Endothelial cell (in vitro differentiated cells): Measurements from ENCODE around the gene ZFYVE9. TPM values are rescaled to one million over a fixed set of nuclear protein-coding genes. Genes with fewer than 3 reads are reported as not detected.

Experiments
- DNase-seq: peaks from one replicate; pipeline ENCODE4 v3.0.0; 2021; ENCODE audit warnings: low spot score
- H3K27ac Mint-ChIP-seq: one replicate; pipeline ENCODE4 v1.8.0; 2021; ENCODE audit warnings: mixed read lengths, inconsistent platforms; ENCODE audit not compliant: unreplicated experiment
- H3K27me3 Mint-ChIP-seq: one replicate; pipeline ENCODE4 v1.8.0; 2021; ENCODE audit warnings: mild to moderate bottlenecking, moderate library complexity, mixed read lengths, inconsistent platforms; ENCODE audit not compliant: unreplicated experiment
- H3K36me3 Mint-ChIP-seq: one replicate; pipeline ENCODE4 v1.8.0; 2021; ENCODE audit warnings: mild to moderate bottlenecking, low read depth, mixed read lengths, inconsistent platforms; ENCODE audit not compliant: unreplicated experiment
- H3K4me1 Mint-ChIP-seq: one replicate; pipeline ENCODE4 v1.8.0; 2021; ENCODE audit warnings: mild to moderate bottlenecking, mixed read lengths, inconsistent platforms; ENCODE audit not compliant: unreplicated experiment
- H3K4me3 Mint-ChIP-seq: one replicate; pipeline ENCODE4 v1.8.0; 2021; ENCODE audit warnings: mild to moderate bottlenecking, mixed read lengths, inconsistent platforms; ENCODE audit not compliant: unreplicated experiment
- H3K9me3 Mint-ChIP-seq: one replicate; pipeline ENCODE4 v1.8.0; 2021; ENCODE audit warnings: mixed read lengths, inconsistent platforms; ENCODE audit not compliant: unreplicated experiment
- total RNA-seq: library from RNA; stranded (reverse); fragmentation: NEBNext Ultra II Directional; extraction: Animal tissue kit (Norgen Biotek cat#: 25700); gene quantifications from one replicate; pipeline ENCODE4 v1.2.1, GENCODE V29; 2021; ENCODE audit not compliant: unreplicated experiment
- TF ChIP-seq, protein P1 (sequence below): fragments of 200-600 bp; sonication (generic); IDR thresholded peaks from one replicate; pipeline ENCODE4 v1.5.0; 2021; ENCODE audit warnings: antibody characterized with exemption; ENCODE audit not compliant: unreplicated experiment

ZFYVE9 gene
- total RNA-seq, 1 donor from 2014 or later, result 19.5 TPM

DNA sequence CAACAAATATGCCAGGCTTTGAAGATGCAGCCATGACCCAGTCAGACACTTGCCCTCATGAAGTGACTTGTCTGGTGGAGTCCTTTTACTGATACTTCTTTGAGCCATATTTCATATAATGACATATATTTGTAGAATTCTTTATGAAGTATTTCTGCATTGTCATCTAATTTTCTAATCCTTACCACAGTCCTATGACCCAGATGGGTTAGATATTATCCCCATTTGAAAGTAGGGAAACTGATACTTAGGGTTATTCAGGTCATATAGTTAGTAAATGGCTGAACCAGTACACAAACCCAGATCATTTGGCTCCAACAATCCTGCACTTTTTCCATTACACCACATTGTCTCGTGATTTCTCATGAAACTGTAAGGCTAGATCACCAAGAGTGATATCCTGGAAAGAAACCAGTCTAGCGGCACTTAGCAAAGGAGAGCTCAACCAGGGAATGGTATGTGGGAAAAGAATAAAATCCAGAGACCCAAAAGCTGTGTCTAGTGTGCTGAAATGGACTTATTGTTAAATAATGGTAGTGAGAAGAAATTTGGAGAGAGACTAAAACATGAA is 49.6 kb downstream of the ZFYVE9 start:
- TF ChIP-seq, protein P1, sequence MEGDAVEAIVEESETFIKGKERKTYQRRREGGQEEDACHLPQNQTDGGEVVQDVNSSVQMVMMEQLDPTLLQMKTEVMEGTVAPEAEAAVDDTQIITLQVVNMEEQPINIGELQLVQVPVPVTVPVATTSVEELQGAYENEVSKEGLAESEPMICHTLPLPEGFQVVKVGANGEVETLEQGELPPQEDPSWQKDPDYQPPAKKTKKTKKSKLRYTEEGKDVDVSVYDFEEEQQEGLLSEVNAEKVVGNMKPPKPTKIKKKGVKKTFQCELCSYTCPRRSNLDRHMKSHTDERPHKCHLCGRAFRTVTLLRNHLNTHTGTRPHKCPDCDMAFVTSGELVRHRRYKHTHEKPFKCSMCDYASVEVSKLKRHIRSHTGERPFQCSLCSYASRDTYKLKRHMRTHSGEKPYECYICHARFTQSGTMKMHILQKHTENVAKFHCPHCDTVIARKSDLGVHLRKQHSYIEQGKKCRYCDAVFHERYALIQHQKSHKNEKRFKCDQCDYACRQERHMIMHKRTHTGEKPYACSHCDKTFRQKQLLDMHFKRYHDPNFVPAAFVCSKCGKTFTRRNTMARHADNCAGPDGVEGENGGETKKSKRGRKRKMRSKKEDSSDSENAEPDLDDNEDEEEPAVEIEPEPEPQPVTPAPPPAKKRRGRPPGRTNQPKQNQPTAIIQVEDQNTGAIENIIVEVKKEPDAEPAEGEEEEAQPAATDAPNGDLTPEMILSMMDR, result no peak
- Mint-ChIP-seq H3K27me3 (no peaks in the 10 kb centered on the region), H3K36me3 (no peaks in the 10 kb centered on the region), H3K4me1 (peaks cover 10% of the 10 kb centered on the region), H3K27ac (no peak overlapping the region), H3K4me3 (no peak overlapping the region), H3K9me3 (no peaks in the 10 kb centered on the region)
- no peak for DNase-seq

DNA sequence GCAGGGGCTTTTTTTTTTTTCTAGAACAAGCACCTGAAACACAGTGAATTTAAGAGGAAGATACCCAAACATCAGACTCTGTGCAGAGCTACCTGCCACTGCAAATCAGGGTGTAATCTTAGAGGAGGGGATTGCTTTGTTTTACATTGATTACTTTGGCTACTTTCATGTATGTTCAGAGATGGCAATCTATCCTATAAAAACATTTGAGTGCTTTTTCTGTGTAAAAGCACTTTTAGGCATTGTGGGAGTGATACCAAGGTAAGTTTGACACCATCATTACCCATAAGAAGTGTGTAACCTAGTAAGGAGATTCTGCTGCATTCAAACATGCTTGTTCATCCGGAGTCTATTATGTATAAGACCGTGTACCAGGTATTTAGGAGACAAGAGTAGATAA is 50.1 kb downstream of the ZFYVE9 start:
- H3K9me3 Mint-ChIP-seq, result no peaks in the 10 kb centered on the region
- TF ChIP-seq, protein P1, result no peak

DNA sequence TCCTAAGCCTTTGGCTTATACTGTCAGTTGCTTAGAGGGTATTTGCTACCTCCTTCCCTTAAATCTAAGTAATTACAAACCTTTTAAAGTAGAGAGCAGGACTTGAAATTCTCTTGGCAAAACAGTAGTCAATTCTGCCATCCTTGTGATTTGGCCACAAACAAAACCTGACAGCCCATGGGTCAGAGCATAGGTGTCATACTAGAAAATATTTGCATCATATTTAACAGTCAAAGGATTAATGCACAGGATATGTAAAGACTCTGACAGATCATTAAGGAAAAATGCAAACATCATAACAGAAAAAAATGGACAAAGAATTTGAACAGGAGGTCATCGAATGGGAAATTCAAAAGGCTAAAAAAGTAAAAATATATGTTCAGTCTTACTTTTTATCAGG is 50.5 kb downstream of the ZFYVE9 start:
- H3K36me3 Mint-ChIP-seq, result no peaks in the 10 kb centered on the region
- no peak overlapping the region for H3K4me3 Mint-ChIP-seq
- H3K9me3 Mint-ChIP-seq, result no peaks in the 10 kb centered on the region
- TF ChIP-seq, protein P1, result no peak
- H3K27me3 Mint-ChIP-seq, result no peaks in the 10 kb centered on the region
- peaks cover 10% of the 10 kb centered on the region for H3K4me1 Mint-ChIP-seq
- no peak overlapping the region for H3K27ac Mint-ChIP-seq
- DNase-seq, result no peak

More for the DNA sequence above, 50.1 kb downstream of the ZFYVE9 start:
- no peaks in the 10 kb centered on the region for H3K36me3 Mint-ChIP-seq
- H3K4me3 Mint-ChIP-seq, result no peak overlapping the region
- peaks cover 10% of the 10 kb centered on the region for H3K4me1 Mint-ChIP-seq
- H3K27me3 Mint-ChIP-seq, result no peaks in the 10 kb centered on the region
- DNase-seq, result no peak
- no peak overlapping the region for H3K27ac Mint-ChIP-seq

DNA sequence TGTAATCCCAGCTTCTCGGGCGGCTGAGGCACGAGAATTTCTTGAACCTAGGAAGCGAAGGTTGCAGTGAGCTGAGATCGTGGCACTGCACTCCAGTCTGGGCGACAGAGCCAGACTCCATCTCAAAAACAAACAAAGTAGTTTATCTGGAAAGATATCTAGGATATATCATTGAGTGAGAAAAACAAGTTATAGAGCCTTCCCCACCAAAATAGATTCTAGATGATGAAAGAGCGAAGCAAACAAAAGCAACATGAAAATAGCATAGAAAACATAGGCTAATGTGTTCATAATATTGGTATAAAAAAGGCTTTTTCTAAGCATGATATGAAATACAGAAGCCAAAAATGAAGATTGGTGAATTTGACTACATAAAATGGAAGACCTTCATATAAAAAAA is 52.1 kb downstream of the ZFYVE9 start:
- H3K27me3 Mint-ChIP-seq, result peaks cover 1% of the 10 kb centered on the region
- TF ChIP-seq, protein P1, result no peak
- no peaks in the 10 kb centered on the region for H3K9me3 Mint-ChIP-seq
- peaks cover 10% of the 10 kb centered on the region for H3K4me1 Mint-ChIP-seq
- DNase-seq, result no peak
- H3K27ac Mint-ChIP-seq, result no peak overlapping the region
- H3K36me3 Mint-ChIP-seq, result peaks cover 4% of the 10 kb centered on the region
- no peak overlapping the region for H3K4me3 Mint-ChIP-seq

DNA sequence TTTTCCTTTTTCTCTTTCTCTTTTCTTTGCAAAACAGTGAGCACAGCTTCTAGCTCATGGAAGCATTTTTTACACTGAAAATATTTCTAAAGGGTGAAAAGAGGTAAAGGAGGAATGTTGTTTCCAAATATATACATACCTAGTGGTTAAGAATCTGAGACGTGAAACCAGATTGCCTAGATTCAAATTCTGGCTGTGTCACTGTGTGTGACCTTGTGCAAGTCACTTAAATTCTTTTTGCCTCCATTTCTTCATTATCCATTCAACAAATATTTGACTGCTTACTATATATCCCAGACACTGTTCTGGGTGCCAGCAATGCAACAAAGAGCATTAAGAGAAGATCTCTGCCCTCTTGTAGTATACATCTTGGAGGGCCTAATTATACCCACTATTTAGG is 53.3 kb downstream of the ZFYVE9 start:
- Mint-ChIP-seq H3K36me3 (peaks cover 9% of the 10 kb centered on the region), H3K27ac (no peak overlapping the region), H3K27me3 (peaks cover 1% of the 10 kb centered on the region), H3K4me3 (no peak overlapping the region), H3K4me1 (peaks cover 9% of the 10 kb centered on the region), H3K9me3 (no peaks in the 10 kb centered on the region)
- TF ChIP-seq, protein P1, result no peak
- DNase-seq, result no peak
